PC-3 (cell line): ENCODE results near the gene COL12A1. TPM values are rescaled to one million over a fixed set of nuclear protein-coding genes. Genes with fewer than 3 reads are reported as not detected.

Source experiments
- ATAC-seq: fragments of 200-7000 bp; cut with Tn5 transposase; 2 replicates; pipeline ENCODE4 v1.9.1; 2020; ENCODE audit warnings: mild to moderate bottlenecking, moderate library complexity
- BruUV-seq: library from RNA; stranded (reverse); fragments of 400-500 nt; replicated peaks from 2 replicates; lab custom pipeline; 2021; lab: Mats Ljungman, UMichigan
- CTCF ChIA-PET: fragments of 300-600 bp; sonication (Branson Sonifier 250); formaldehyde crosslinking; loops from one replicate; lab custom pipeline; 2022; ENCODE audit warnings: antibody characterized with exemption; lab: Charles Lee
- POLR2A ChIA-PET: fragments of 300-600 bp; sonication (Branson Sonifier 250); formaldehyde crosslinking; loops from one replicate; lab custom pipeline; 2022; ENCODE audit warnings: antibody characterized with exemption; ENCODE audit not compliant: unreplicated experiment; lab: Charles Lee
- DNase-seq: peaks from one replicate; pipeline ENCODE4 v3.0.0-alpha.2; 2015
- H2AFZ ChIP-seq: fragments of 300-600 bp; sonication (generic); 2 replicates; pipeline ENCODE4 v1.6.0; 2016; ENCODE audit warnings: antibody characterized with exemption, low read length
- H3F3A ChIP-seq: fragments of 300-600 bp; sonication (generic); one replicate; pipeline ENCODE4 v1.6.0; 2017; ENCODE audit warnings: antibody characterized with exemption, low read length, control low read depth, mild to moderate bottlenecking; ENCODE audit not compliant: unreplicated experiment
- H3K27ac ChIP-seq: fragments of 300-600 bp; sonication (generic); 2 replicates; pipeline ENCODE4 v1.5.1; 2016; ENCODE audit warnings: mild to moderate bottlenecking, low read length
- H3K27me3 ChIP-seq: fragments of 300-600 bp; sonication (generic); 2 replicates; pipeline ENCODE4 v1.6.1; 2016; ENCODE audit warnings: low read length, mixed read lengths
- H3K36me3 ChIP-seq: fragments of 300-600 bp; sonication (generic); 2 replicates; pipeline ENCODE4 v1.6.1; 2016; ENCODE audit warnings: low read depth, mixed run types, low read length, mixed read lengths
- H3K4me1 ChIP-seq: fragments of 300-600 bp; sonication (generic); 2 replicates; pipeline ENCODE4 v1.5.1; 2016; ENCODE audit warnings: low read length; ENCODE audit not compliant: insufficient read depth
- H3K4me2 ChIP-seq: fragments of 300-600 bp; sonication (generic); 2 replicates; pipeline ENCODE4 v1.6.0; 2016; ENCODE audit warnings: low read length
- H3K4me3 ChIP-seq: fragments of 300-600 bp; sonication (generic); 2 replicates; pipeline ENCODE4 v1.5.1; 2016; ENCODE audit warnings: mild to moderate bottlenecking, low read length, mixed read lengths
- H3K79me2 ChIP-seq: fragments of 300-600 bp; sonication (generic); 2 replicates; pipeline ENCODE4 v1.6.1; 2017; ENCODE audit warnings: low read length, mixed read lengths
- H3K9ac ChIP-seq: fragments of 300-600 bp; sonication (generic); 2 replicates; pipeline ENCODE4 v1.6.0; 2016; ENCODE audit warnings: mild to moderate bottlenecking, low read length
- H3K9me2 ChIP-seq: fragments of 300-600 bp; sonication (generic); replicated peaks from 2 replicates; pipeline ENCODE4 v1.6.1; 2016; ENCODE audit warnings: mixed run types, low read length, mixed read lengths
- H3K9me3 ChIP-seq: fragments of 300-600 bp; sonication (generic); 2 replicates; pipeline ENCODE4 v1.6.1; 2016; ENCODE audit warnings: low read length, mixed read lengths
- H4K20me1 ChIP-seq: fragments of 300-600 bp; sonication (generic); 2 replicates; pipeline ENCODE4 v1.6.1; 2016; ENCODE audit warnings: low read length, mixed read lengths
- EZH2 ChIP-seq: fragments of 300-600 bp; sonication (generic); IDR thresholded peaks from one replicate; pipeline ENCODE4 v1.6.1; 2017; ENCODE audit warnings: antibody characterized with exemption, mild to moderate bottlenecking, low read length; ENCODE audit not compliant: unreplicated experiment
- EZH2phosphoT487 ChIP-seq: fragments of 300-600 bp; sonication (generic); IDR thresholded peaks from 2 replicates; pipeline ENCODE4 v1.6.1; 2018; ENCODE audit warnings: mild to moderate bottlenecking, antibody characterized with exemption, low read length, borderline replicate concordance
- intact Hi-C: fragments of 100-400 bp; cut with micrococcal nuclease; formaldehyde crosslinking; loops from 2 replicates; pipeline ENCODE4 v1.9.0; 2023
- total RNA-seq: library from RNA; depleted of rRNA; stranded (reverse); fragments of >200 nt; gene quantifications from 2 replicates; pipeline ENCODE4 v1.2.3, GENCODE V29; 2014
- TF ChIP-seq, protein P1 (sequence below): fragments of 300-600 bp; sonication (generic); conservative IDR thresholded peaks from 2 replicates; pipeline ENCODE4 v1.5.1; 2017; ENCODE audit warnings: antibody characterized with exemption, low read depth, mild to moderate bottlenecking, low read length

COL12A1 gene
- total RNA-seq, 1 experiment from 2014 or later = 24.2 TPM

DNA sequence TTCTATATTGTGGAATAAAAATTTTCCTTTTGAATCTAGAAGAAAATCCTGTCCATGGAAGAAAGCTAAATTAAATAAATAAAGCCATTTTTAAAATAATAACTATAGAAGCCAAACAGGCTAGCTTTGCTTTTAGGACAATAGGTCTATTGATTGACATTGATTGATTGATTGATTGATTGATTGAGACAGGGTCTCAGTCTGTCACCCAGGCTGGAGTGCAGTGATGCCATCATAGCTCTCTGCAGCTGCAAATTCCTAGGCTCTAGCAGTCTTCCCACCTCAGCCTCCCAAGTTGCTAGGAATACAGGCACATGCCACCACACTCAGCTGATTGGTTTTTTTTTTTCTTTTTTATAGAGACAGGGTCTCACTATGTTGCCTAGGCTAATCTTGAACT lies 97.9 kb downstream of the COL12A1 start:
- ATAC-seq (no peak), DNase-seq (no peak)
- H3K27ac ChIP-seq = no peak overlapping the region
- intact Hi-C loops = no loop called here
- no peaks in the 10 kb centered on the region for H3K79me2 ChIP-seq
- no peak overlapping the region for H3K4me3 ChIP-seq
- H3K27me3 ChIP-seq = no peaks in the 10 kb centered on the region
- no peaks in the 10 kb centered on the region for H4K20me1 ChIP-seq
- POLR2A ChIA-PET = no interaction called here
- H3K9me3 ChIP-seq = no peaks in the 10 kb centered on the region
- no peaks in the 10 kb centered on the region for H3K36me3 ChIP-seq
- TF ChIP-seq EZH2 = no peak
- TF ChIP-seq, protein P1, sequence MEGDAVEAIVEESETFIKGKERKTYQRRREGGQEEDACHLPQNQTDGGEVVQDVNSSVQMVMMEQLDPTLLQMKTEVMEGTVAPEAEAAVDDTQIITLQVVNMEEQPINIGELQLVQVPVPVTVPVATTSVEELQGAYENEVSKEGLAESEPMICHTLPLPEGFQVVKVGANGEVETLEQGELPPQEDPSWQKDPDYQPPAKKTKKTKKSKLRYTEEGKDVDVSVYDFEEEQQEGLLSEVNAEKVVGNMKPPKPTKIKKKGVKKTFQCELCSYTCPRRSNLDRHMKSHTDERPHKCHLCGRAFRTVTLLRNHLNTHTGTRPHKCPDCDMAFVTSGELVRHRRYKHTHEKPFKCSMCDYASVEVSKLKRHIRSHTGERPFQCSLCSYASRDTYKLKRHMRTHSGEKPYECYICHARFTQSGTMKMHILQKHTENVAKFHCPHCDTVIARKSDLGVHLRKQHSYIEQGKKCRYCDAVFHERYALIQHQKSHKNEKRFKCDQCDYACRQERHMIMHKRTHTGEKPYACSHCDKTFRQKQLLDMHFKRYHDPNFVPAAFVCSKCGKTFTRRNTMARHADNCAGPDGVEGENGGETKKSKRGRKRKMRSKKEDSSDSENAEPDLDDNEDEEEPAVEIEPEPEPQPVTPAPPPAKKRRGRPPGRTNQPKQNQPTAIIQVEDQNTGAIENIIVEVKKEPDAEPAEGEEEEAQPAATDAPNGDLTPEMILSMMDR = no peak
- no peak for TF ChIP-seq EZH2phosphoT487
- H3F3A ChIP-seq = no peaks in the 10 kb centered on the region
- H2AFZ ChIP-seq = no peak overlapping the region
- no peak overlapping the region for H3K4me2 ChIP-seq
- H3K9me2 ChIP-seq = no peaks in the 10 kb centered on the region
- no peak overlapping the region for H3K9ac ChIP-seq
- BruUV-seq = no TSS peak
- H3K4me1 ChIP-seq = no peaks in the 10 kb centered on the region
- CTCF ChIA-PET = no interaction called here

DNA sequence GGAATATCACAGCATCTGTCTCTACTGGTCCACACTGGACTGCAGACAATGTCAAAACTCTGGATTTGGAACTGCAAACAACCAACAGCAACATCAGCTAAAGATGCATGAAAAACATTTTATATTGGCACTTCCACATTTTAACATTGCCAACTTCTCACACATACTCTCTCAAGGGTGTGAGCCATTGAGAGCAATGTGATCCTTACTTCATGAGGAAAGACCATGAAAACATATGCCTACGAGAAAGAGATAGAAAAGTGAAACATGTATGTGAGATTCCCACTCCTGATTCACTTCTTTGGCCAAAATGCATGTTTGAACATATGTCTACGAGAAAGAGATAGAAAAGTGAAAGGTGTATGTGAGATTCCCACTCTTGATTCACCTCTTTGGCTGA lies 99.4 kb downstream of the COL12A1 start:
- Histone ChIP-seq H3K36me3 (no peaks in the 10 kb centered on the region; the same call in 1 of the 2 replicates), H3K9ac (no peak overlapping the region), H4K20me1 (no peaks in the 10 kb centered on the region), H3K79me2 (no peaks in the 10 kb centered on the region), H3F3A (no peaks in the 10 kb centered on the region), H3K9me2 (no peaks in the 10 kb centered on the region), H2AFZ (no peak overlapping the region), H3K4me2 (no peak overlapping the region), H3K27ac (no peak overlapping the region), H3K9me3 (no peaks in the 10 kb centered on the region), H3K4me3 (no peak overlapping the region), H3K4me1 (no peaks in the 10 kb centered on the region), H3K27me3 (no peaks in the 10 kb centered on the region)
- TF ChIP-seq EZH2 (no peak), EZH2phosphoT487 (no peak)
- TF ChIP-seq, protein P1 = no peak
- DNase-seq (no peak), ATAC-seq (no peak)
- ChIA-PET POLR2A (no interaction called here), CTCF (no interaction called here)
- intact Hi-C loops = no loop called here
- BruUV-seq = no TSS peak

DNA sequence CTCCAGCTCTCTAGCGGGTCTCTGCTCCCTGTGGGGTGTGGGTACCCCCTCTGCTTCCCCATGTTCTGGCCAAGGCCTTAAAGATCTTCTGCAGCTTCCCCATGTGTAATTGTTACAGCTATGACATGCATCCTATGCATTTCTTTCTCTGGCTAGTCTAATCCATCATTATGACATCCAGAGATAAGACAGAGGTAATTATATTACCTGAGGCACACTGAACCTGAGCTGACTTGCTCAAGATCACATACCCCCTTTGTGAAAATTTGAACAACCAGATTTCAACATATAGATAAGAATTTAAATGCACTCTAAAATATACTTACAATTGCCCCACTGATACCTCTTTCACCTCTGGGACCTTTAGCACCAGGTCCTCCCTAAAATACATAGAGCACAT lies 102.4 kb downstream of the COL12A1 start:
- CTCF ChIA-PET = no interaction called here
- Histone ChIP-seq H3K4me3 (no peak overlapping the region), H3K27ac (no peak overlapping the region), H3K27me3 (no peaks in the 10 kb centered on the region), H3K36me3 (peaks cover 4% of the 10 kb centered on the region; the same call in 1 of the 2 replicates), H3K9me3 (no peaks in the 10 kb centered on the region), H4K20me1 (no peaks in the 10 kb centered on the region), H2AFZ (no peak overlapping the region), H3K79me2 (no peaks in the 10 kb centered on the region), H3K9ac (no peak overlapping the region), H3K9me2 (no peaks in the 10 kb centered on the region), H3K4me2 (no peak overlapping the region), H3F3A (no peaks in the 10 kb centered on the region), H3K4me1 (peaks cover 13% of the 10 kb centered on the region)
- ATAC-seq = no peak
- no TSS peak for BruUV-seq
- DNase-seq = no peak
- intact Hi-C loops = loop anchor here (5.0 kb wide), 1 partner anchor 99 kb away; no protein-coding TSS in a partner anchor
- POLR2A ChIA-PET = no interaction called here
- no peak for TF ChIP-seq EZH2phosphoT487
- TF ChIP-seq, protein P1 = no peak
